Tibial nerve (tissue), 3 donors: Measurements from ENCODE around the gene MED1.

Experiments used
- CTCF ChIP-seq, 5 experiments: fragments of 200-600 bp in 3 of 5; fragments of 450-650 bp in 2 of 5; sonication (generic) in 3 of 5; IDR thresholded peaks; one replicate each; pipeline ENCODE4 v1.5.1; 2016 to 2019; ENCODE audit warnings: antibody characterized with exemption in 5 of 5, mild to moderate bottlenecking in 3 of 5, moderate library complexity in 2 of 5
- POLR2A ChIP-seq, 2 donors: fragments of 450-650 bp; IDR thresholded peaks; one replicate each; pipeline ENCODE4 v1.6.1; 2017; ENCODE audit warnings: antibody characterized with exemption in 2 of 2, mild to moderate bottlenecking in 2 of 2, moderate library complexity in 2 of 2

GRCh38 chr17:39406951-39407350, 44.1 kb downstream of the MED1 start:
- TF ChIP-seq CTCF (IDR thresholded peaks at IDR 0.05) (no peak), POLR2A (IDR thresholded peaks at IDR 0.05) (no peak)
